ENCODE results near the gene SEM1.

The SEM1 gene

GRCh38 chr7:96718107-96719003 lies 8.7 kb upstream of the SEM1 start:
- H3K27ac ChIP-seq: no peak overlapping the region
- TF ChIP-seq CTCF (IDR thresholded peaks at IDR 0.05) (no peak), ZFX (IDR thresholded peaks at IDR 0.05; ENCODE audit: borderline replicate concordance) (no peak)

GRCh38 chr7:96713037-96713436 lies 3.4 kb upstream of the SEM1 start:
- H3K27ac ChIP-seq: no peak overlapping the region
- TF ChIP-seq ZFX (IDR thresholded peaks at IDR 0.05; ENCODE audit: borderline replicate concordance): no peak

- no peak overlapping the region for H3K27ac ChIP-seq
- no peak for TF ChIP-seq CTCF (IDR thresholded peaks at IDR 0.05)
- no peak for TF ChIP-seq ZFX (IDR thresholded peaks at IDR 0.05; ENCODE audit: borderline replicate concordance)
These were observed 898 bp upstream of the SEM1 start for GRCh38 chr7:96710544-96710943.

GRCh38 chr7:96708872-96709271 lies 774 bp downstream of the SEM1 start:
- H3K27ac ChIP-seq: peak overlapping the region; percentile 70
- TF ChIP-seq ZFX (IDR thresholded peaks at IDR 0.05; ENCODE audit: borderline replicate concordance): no peak
- no peak for TF ChIP-seq CTCF (IDR thresholded peaks at IDR 0.05)

- no peak overlapping the region for H3K27ac ChIP-seq
- TF ChIP-seq CTCF (IDR thresholded peaks at IDR 0.05) (no peak), ZFX (IDR thresholded peaks at IDR 0.05; ENCODE audit: borderline replicate concordance) (no peak)
These were observed 1.5 kb downstream of the SEM1 start for GRCh38 chr7:96707901-96708774.

- TF ChIP-seq CTCF (IDR thresholded peaks at IDR 0.05): no peak
- no peak for TF ChIP-seq ZFX (IDR thresholded peaks at IDR 0.05; ENCODE audit: borderline replicate concordance)
- no peak overlapping the region for H3K27ac ChIP-seq
These were observed 8.4 kb downstream of the SEM1 start for GRCh38 chr7:96701258-96701657.

- no peak overlapping the region for H3K27ac ChIP-seq
- no peak for TF ChIP-seq ZFX (IDR thresholded peaks at IDR 0.05; ENCODE audit: borderline replicate concordance)
- TF ChIP-seq CTCF (IDR thresholded peaks at IDR 0.05): no peak
These were observed 9.1 kb downstream of the SEM1 start for GRCh38 chr7:96700516-96700915.

Data from 22Rv1 (cell line).